Hippocampal formation (tissue), 2 donors: ENCODE results near the gene CPTP.

Source experiments
- DNase-seq, 2 donors: peaks; one replicate each; lab custom pipeline; 2025; lab: John Stamatoyannopoulos, UW

CPTP gene

DNA sequence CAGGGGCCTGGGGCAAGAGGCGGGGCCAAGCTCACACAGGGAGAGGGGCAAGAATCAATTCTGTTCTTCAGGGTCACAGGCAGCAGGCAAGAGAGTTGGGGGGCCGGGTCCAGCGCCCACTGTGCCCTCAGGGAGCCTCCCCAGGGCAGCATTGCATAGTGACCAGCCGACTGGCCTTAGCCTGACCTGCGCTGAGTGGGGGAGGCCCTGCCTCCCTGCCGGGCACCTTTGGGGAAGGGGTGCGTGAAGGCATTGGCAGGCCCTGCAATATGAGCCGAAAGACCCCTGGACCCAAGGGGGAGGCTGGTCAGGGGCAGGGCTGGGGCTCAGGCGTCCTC is 32.2 kb upstream of the CPTP start:
- DNase-seq: no peak

DNA sequence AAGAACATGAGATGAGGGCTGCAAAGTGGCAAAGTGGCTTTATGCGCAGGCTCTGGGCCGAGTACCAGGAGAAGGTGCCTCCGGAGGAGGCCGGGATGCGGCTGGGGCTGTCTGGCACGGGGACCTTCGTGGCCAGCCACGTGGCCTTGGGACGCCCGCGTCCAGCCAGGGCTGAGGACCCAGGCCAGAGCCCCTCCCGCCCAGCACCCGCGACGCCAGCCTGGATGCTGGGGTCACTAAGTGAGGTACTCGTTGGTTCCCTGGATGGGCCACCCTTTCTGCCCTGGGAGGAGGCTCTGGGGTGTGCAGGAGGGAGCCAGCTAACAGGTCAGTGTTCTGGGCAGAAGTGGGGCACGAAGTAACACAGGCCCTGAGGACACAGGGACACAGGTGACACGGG is 31.8 kb upstream of the CPTP start:
- DNase-seq: no peak

DNA sequence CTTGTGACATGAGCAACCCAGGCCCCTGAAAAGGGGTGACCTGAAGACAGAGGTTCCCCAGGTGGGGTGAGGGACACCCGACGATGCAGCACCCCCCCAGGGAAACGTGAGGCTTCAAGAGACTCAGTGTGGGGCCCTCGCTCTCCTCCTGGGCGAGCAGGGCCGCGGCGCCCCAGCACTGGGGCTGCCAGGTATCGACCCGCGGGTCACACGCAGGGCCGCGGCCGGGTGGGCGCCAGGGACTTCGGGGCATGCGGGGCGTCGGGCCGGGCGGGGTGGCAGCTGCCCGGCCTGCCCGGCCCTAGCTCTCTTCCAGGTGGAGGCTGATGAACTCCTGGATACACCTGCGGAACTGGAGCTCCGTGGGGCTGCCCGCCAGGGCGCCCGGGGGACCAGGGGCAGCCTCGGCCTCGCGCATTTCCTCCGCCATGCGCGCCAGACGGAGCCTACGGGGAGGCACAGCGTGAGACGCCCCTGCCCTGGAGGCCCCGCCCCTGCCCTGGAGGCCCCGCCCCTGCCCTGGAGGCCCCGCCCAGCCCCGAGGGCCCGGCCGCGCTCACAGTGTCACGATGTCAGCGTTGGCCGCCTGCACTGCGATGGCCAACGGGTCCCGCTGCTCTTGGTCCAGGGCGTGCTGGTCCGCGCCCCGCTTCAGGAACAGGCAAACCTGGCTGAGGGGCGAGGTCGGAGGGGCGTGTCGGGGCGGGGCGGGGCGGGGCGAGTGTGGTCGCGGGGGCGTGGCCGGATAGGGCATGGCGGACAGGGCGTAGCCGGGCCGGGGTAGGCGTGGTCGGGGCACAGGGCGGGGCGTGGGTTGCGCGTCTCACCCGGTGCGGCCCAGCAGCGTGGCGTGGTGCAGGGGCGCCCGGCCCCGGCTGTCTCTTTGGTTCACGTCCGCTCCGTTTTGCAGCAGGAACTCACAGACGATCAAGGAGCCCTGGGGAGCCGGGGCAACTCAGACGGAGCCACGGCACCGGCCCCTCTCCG is 31.0 kb upstream of the CPTP start:
- no peak for DNase-seq

DNA sequence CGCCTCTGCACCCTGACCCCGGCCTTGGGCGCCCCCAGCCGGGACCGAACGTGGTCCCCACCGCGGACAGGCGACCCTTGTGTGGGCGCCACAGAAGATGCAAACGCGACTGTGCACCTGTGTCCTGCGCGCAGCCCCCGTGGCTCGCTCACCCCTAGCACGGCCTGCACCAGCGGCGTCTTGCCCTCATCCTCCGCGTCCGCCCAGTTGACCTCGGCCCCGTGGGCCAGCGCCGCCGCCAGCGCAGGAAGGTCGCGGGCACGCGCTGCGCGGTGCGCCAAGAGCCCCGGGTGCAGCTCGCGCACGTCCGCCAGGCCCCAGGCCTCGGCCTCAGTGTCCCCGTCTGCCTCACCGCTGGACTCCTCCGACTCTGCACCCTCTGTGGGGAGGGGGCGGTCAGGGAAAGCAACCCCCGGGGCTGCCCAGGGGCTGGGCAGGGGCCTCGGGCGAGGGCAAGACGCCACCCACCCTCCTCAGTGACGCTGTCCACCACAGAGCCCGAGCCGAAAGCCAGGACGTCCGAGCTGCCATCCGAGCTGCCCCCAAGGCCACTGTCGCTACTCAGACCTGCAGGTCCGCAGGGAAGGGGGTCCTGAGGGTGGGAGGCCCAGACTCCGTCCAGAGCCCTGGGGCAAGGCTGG is 30.2 kb upstream of the CPTP start:
- DNase-seq: no peak

DNA sequence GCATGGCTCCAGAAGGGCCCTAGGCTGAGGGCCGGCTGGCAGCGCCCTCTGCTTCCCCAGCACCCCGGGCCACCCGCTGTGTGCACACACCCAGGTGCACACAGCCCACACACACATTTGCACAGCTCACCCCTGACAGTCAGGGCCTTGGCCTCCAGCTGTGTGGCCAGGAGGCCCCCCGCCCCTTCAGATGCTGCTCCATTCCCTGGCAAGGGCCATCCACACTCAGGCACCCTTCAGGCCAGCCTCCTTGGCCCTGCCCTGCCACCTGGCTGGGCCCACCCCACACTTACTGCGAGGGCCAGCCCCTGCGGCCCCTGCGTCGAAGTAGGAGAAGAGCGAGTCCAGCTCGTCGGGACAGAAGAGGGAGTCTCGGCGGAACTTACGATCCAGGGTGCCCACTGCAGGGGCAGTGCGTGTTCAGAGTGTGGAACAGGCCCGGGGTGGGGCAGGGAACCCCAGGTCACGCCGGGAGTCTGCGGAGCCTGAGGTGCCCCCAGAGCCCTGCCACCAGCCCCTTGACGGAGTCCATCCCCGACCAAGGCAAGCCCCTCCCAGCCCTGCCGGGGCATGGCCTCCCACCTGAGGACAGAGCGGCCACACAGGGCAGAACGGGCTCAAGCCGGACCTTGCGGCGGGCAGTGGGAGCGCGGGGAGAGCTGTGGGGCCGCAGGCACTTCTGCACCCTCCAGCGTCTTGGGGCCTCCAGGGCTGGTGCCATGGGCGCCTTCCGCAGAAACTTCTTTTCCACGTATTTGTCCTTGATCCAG is 29.3 kb upstream of the CPTP start:
- DNase-seq: no peak

DNA sequence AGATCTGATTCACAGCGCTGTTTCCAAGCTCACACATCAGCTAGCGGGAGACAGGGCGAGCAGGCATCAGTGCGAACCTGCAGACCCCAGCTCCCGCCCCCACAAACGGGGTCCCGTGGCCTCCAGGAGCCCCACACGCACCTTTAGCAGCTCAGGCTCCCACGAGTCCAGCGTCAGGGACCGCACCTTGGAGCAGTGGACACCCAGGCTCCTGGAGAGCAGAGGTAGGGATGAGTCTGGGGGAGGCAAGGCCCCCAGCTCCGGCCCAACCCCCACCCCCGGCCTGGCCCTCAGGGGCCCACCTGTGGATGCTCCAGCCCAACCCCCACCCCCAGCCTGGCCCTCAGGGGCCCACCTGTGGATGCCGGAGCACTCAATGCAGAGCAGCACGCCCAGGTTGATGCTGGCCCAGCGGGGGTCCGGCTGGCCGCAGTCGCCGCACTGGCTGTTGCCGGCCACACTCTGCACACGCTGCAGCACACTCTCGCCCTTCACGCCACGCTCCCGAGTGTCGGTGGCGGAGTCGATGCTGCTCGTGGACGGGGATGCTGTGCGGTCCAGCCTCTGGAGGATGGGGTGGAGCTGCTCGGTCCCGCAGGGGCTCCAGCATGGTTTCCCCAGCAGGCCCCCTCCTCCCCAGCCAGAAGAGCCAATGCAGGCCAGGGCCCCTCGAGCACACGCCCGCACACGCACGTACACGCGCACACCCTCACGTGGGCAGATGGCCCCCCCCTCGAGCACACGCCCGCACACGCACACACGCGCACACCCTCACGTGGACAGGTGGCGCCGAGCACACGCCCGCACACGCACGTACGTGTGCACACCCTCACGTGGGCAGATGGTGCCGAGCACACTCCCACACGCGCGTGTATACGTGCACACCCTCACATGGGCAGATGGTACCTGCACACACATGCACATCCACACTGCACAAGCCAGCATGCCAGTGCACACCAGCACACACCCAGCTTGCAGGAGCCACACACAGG is 28.2 kb upstream of the CPTP start:
- no peak for DNase-seq

DNA sequence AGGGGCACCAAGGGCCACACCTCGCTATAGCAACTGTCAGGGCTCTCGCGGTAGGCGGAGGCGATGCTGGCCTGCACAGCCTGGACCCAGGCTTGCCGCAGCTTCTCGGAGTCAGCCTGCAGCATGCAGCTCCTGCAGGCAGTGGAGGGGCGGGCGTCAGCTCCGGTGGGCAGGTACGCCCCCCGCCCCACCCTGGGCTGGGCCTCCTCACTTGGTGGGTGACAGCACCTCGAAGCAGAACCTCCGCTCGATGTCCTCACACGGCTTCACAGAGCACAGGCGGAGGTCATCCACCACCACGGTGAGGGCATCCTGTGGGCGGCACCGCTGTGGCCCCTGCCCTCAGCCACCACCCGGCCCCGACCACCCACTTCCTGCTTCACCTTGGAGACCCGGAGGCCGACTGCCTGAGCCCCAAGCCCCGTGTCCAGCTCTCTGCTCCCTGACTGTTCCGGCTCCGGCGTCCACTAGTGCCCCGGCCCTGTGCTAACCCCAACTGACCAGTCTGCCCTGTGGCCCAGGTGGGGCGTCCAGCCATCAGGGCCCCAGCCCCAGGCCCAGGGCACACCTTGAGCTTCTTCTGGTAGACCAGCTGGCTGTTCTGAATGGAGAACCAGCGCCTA is 26.7 kb upstream of the CPTP start:
- no peak for DNase-seq

DNA sequence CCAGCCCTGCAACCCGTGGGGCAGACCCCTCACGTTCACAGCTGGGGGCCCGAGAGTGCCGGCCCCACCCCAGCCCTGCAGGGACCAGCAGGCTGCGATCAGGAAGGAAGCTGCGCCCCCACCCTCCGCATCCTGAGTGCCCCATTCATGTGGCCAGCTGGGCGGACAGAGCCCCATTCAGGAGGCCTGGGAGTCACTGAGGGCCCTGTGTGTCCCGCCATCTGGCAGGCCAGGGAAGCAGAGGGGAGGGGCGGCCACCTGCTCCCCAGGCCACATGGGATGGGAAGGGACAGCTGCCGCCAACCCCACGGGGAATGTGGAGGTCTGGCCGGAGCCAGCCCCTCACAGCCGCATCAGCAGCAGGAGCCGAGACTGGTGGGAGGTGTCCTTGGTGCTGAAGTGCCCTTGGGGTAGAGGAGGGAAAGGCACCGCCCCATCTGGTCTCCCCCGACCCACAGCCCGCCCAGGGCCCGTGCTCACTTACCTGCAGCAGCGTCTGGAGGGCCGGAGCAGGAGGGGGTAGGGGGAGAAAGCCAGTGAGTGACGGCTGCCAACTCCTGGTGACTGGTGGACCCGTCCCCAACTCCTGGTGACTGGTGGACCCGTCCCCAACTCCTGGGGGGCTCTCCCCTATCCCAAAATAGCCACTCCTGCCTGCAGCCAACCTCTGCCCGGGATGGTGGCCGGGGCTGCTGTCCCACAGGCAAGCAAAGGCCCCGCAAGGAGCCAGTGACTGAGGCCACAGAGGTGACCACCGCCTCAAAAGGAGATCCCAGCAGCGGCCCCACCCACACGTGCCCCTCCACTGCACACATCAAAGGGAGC is 25.5 kb upstream of the CPTP start:
- peak; percentile 87 to 93 for DNase-seq

DNA sequence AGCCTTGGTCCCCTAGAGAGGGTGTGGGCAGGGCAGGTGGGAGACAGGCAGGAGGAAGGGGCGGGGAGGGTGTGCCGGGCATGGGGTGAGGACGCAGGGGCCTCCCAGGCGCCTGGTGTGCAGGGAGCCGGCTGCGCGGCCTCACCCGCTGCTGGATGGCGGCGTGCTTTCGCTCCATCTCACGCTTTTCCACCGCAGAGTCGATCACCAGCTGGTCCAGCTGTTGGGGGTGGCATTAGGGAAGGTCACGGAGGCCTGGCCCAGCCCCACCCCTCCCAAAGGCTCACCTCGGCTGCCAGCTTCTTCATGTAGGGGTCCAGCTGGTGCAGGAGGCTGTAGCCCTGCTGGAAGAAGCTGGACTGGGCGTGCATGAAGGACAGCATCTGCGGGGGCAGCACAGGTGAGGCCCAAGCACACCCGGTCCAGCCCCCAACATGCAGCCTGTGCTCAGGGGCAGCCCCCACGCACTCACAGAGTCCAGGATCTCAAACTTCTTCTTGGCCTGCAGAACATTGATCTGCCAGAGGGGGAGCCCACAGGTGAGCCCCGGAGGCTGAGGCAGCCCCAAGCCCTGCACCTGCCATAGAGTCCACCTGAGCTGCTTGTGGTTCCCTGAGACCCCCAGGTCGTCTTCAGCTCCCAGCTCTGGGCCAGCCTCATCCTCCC is 24.8 kb upstream of the CPTP start:
- DNase-seq: no peak

DNA sequence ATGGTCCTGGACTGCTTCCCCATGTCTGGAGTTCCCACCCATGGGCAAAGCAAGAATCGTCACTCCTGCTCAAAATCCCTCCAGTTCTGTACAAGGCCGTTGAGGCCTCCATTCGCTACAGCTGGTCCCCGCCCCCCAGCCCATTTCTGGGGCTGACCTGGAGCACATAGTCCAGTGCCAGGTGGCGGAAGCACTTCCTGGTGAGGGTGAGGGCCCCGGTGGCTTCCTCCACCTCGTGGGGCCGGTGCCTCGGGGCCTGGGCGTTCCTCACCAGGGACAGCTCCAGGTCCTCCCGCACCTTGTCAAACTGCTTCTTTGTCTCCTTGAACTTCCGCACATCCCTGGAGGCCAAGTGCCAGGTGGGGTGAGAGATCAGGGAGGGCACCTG is 24.3 kb upstream of the CPTP start:
- DNase-seq: no peak

DNA sequence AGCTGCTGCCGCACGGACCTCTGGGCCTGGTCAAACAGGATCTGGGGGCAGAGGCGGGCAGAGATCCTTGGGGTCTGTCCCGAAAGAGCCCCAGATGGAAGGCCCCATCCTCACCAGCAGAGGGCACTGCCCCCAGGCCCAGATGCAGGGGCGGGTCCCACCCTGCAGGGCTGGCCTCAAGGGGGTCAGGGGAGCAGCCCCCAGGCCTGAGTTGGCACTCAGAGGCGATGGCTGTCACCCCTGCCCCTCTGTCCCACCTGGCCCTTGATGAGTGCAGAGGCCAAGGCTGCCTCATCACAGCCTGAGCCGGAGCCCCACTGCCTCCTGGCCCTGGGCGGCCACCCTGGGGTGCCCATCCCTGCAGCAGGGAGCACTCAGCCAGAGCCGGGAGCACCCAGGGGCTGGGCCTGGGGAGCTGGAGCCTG is 22.6 kb upstream of the CPTP start:
- DNase-seq: no peak

DNA sequence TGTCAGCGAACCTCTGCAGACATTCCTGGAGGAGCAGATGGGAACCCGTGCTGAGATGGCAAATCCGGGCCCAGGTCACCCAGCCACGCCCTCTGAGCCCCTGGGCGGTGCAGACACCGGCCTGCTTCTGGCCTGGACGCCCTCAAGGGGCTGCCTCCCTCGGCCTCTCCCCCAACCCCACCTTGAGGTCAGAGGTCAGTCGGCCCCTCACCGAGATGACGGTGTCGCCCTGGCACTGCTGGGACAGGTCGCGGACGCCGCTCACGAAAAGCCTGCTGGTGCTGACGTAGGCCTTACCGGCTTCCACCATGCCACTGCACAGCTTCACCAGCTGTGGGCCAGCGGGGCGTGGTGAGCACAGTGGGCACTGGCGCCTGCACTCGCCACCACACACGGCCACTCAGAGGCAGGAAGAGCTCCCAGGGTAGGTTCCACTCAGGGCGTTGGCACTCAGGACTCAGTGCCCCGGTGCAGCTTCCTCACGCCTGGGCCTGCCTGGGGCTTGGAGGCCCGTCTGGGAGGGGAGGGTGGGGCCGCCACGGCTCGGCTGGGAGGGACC is 21.6 kb upstream of the CPTP start:
- no peak for DNase-seq

DNA sequence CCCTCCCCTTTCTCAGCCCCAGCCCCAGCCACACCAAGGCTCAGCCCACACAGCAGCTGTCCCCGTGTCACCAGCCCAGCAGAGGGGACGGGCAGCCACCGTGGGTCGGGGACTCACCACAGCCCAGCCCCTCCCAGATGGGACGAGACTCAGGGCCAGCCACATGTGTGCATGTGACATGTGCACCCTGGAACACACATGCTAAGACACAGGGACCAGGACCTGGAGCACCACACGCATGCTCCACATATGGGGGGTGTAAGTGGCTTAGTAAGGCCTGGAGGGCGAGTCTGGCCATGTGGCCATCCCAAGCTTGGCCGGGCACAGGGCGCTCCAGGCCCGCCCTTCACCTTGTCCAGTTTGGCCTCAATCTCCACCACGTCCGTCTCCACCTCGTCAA is 20.9 kb upstream of the CPTP start:
- DNase-seq: no peak

DNA sequence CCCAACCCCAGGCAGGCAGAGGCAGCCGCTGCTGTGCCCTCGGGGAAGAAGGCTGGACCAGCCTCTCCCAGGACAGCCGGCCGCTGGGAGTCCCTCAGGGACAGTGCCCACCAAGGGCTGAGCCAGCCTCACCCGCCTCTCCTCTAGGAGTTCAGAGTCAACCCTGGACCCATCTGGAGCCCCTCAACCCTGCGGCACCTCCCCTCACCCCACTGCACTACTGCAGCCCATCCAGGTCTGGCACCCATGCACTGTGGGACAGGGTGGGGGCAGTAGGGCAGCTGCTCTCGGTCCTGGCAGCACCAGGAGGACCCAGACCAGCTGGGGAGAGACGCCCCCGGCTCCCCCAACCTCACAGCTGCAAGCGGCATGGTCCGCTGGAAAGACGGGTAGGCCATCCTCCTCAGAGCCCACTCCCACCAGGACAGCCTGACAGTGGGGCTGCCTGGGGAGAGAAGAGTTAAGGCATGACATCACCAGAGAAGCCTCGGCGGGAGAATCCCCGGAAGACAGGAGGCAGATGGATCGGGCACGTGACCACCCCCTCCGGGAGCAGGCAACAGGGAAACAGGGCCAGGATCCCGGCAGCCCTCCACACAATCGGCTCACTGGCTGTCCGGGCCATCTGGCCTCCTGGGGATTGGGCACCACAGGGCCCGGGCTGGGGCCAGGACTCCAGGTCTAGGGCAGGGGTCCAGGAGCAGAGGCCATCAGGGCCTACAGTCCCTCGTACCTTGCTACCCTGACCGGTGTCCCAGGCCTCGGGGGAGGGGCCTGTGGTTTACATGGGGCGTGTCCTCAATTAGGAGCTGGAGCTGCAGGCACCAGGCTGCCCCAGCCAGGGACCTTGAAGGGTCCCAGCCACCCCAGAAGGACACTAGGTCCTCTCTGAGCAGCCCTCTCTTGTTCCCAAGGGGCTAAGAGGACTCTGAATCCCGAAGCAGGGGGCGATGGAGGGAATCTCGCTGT is 20.0 kb upstream of the CPTP start:
- DNase-seq: peak; percentile 92 to 95

DNA sequence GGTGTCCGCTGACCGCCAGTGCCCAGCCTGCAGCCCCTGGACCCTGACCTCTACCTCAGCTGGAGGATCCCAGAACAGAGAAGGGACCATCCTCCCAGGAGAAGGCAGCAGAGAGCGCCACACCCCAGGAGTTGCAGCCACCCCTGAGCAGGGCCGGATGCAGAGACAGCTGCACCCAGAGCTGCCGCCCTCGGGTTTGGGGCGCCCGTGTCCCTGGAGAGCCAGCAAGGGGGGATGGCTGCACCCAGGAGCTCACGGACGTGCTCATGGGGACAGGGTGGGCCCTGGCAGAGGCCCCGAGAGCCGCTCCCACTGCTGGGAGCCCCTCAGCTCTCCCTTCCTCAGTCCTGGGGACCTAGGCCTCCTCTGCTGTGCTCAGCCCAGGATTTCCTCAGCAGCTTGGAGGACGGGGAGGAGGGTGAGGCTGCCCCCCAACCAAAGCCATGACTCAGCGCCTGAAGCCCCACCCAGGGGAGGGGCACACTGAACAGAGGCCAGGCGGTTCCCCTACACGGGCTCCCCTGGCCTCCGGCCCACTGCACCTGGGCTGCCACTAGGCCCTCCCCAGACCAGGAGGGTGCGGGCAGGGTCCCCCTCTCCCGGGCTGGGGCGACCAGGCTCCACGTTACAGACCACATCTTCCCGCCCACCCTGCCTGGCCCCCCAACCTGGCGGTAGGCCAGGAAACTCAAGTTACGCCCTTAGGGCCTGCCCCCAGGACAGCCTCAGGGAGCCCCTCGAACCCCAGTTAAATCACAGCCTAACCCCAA is 19.1 kb upstream of the CPTP start:
- peak in 1 of 2 donors; percentile 20 for DNase-seq

DNA sequence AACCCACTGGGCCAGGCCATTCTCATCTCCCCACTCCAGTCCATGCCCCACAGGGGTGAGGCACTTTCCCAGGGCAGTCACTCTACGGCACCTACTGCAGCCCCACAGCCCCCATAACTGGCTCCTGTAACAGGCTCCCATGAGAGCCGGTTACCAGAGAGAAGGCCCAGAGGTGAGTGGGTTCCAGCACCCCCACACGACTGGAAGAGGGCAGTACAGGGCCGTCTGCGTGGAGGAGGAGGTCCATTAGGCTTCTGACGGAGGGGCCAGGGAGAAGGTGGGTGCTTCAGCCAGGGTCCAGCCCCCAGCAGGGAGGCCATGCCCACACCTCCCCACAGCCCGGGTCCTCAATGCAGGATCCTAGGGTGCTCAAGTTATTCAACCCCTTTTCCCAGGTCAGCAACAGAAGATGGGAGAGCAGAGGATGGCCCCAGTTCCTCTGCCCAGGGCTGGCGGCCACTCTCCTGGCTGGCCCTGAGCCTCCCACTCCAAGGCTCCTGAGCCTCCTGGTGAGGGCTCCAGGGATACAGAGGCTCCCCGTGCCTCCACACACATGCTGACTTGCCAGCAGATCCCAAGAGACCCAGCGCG is 18.4 kb upstream of the CPTP start:
- DNase-seq: no peak
